GM12878 (cell line): Measurements from ENCODE around the gene NEU3. TPM values are rescaled to one million over a fixed set of nuclear protein-coding genes. Genes with fewer than 3 reads are reported as not detected.

Experiments used
- ATAC-seq: fragments of 200-7000 bp; cut with Tn5 transposase; 3 replicates; pipeline ENCODE4 v1.9.1; 2020; ENCODE audit warnings: mild to moderate bottlenecking, moderate library complexity
- BruUV-seq: library from RNA; stranded (reverse); fragments of 400-500 nt; replicated peaks from 2 replicates; lab custom pipeline; 2021; lab: Mats Ljungman, UMichigan
- CTCF ChIA-PET: fragments of 300-600 bp; sonication (Branson Sonifier 250); formaldehyde crosslinking; extraction: SDS; loops from one replicate; lab custom pipeline; 2021; ENCODE audit warnings: inconsistent platforms; lab: Yijun Ruan, JAX
- POLR2A ChIA-PET: fragments of 350-600 bp; formaldehyde crosslinking; extraction: SDS; loops from one replicate; lab custom pipeline; 2021; ENCODE audit warnings: inconsistent platforms; lab: Charles Lee
- RAD21 ChIA-PET: fragments of 300-600 bp; sonication (Branson Sonifier 250); formaldehyde crosslinking; loops from one replicate; lab custom pipeline; 2023; ENCODE audit warnings: antibody characterized with exemption; ENCODE audit not compliant: unreplicated experiment; lab: Charles Lee
- SMC1A ChIA-PET: fragments of 300-600 bp; sonication (Branson Sonifier 250); formaldehyde crosslinking; loops from one replicate; lab custom pipeline; 2023; ENCODE audit not compliant: unreplicated experiment, uncharacterized antibody; lab: Charles Lee
- DNase-seq: peaks from one replicate; pipeline ENCODE4 v3.0.0-alpha.2; 2011; ENCODE audit warnings: low read depth, low spot score
- FAIRE-seq: peaks from 3 replicates; lab custom pipeline; 2011; peaks lifted over from hg19 to GRCh38; lab: Jason Lieb, UNC
- H2AFZ ChIP-seq: 2 replicates; pipeline ENCODE4 v1.6.0; 2011; ENCODE audit warnings: low read depth, low read length, control low read depth; ENCODE audit not compliant: control insufficient read depth
- H3K27ac ChIP-seq: 2 replicates; pipeline ENCODE4 v1.5.1; 2011; ENCODE audit warnings: control low read depth; ENCODE audit not compliant: control insufficient read depth, insufficient read depth
- H3K27me3 ChIP-seq, 2 experiments: replicated peaks in 1 of 2; 2 replicates each; pipeline versions ENCODE4 v1.6.0 to v1.6.1; 2011; ENCODE audit warnings: low read length in 1 of 2; ENCODE audit not compliant: control insufficient read depth in 2 of 2, insufficient read depth in 2 of 2
- H3K36me3 ChIP-seq, 2 experiments: 2 replicates each; pipeline ENCODE4 v1.5.1; 2011; ENCODE audit warnings: low read length in 1 of 2; ENCODE audit not compliant: control insufficient read depth in 2 of 2, insufficient read depth in 2 of 2
- H3K4me1 ChIP-seq: 2 replicates; pipeline ENCODE4 v1.6.1; 2011; ENCODE audit warnings: mild to moderate bottlenecking, low read length, moderate library complexity, mixed read lengths; ENCODE audit not compliant: control insufficient read depth, insufficient read depth
- H3K4me2 ChIP-seq: 2 replicates; pipeline ENCODE4 v1.6.0; 2011; ENCODE audit warnings: control low read depth; ENCODE audit not compliant: control insufficient read depth, insufficient read depth
- H3K4me3 ChIP-seq: fragments of 200-600 bp; sonication (generic); 2 replicates; pipeline ENCODE4 v1.5.1; 2016
- H3K79me2 ChIP-seq: 2 replicates; pipeline ENCODE4 v1.6.0; 2011; ENCODE audit warnings: low read length; ENCODE audit not compliant: control insufficient read depth, insufficient read depth
- H3K9ac ChIP-seq: 2 replicates; pipeline ENCODE4 v1.8.0; 2011; ENCODE audit warnings: low read length, control low read depth, mixed read lengths; ENCODE audit not compliant: control insufficient read depth, insufficient read depth
- H3K9me3 ChIP-seq: replicated peaks from 3 replicates; pipeline ENCODE4 v1.5.1; 2011; ENCODE audit warnings: mild to moderate bottlenecking, low read length; ENCODE audit not compliant: control insufficient read depth, insufficient read depth
- H4K20me1 ChIP-seq: 2 replicates; pipeline ENCODE4 v1.6.0; 2011; ENCODE audit not compliant: control insufficient read depth, insufficient read depth
- BHLHE40 ChIP-seq, 2 experiments: fragments of 450-650 bp in 1 of 2; IDR thresholded peaks; 2 replicates each; pipeline ENCODE4 v1.6.1; 2011 to 2017; ENCODE audit warnings: low read depth in 2 of 2, borderline replicate concordance in 1 of 2, improper control_type of control experiment in 1 of 2, low read length in 1 of 2, mild to moderate bottlenecking in 1 of 2
- CHD1 ChIP-seq: IDR thresholded peaks from 2 replicates; pipeline ENCODE4 v1.6.1; 2012; ENCODE audit warnings: low read depth, low read length, improper control_type of control experiment
- CUX1 ChIP-seq: IDR thresholded peaks from 2 replicates; pipeline ENCODE4 v1.6.1; 2012; ENCODE audit warnings: improper control_type of control experiment, low read depth, low read length; ENCODE audit not compliant: insufficient replicate concordance
- ESRRA ChIP-seq: IDR thresholded peaks from 2 replicates; pipeline ENCODE4 v1.6.1; 2012; ENCODE audit warnings: mild to moderate bottlenecking, low read length, improper control_type of control experiment
- ETV6 ChIP-seq, 2 experiments: fragments of 450-650 bp in 1 of 2; IDR thresholded peaks in 1 of 2; conservative IDR thresholded peaks in 1 of 2; 2 replicates each; pipeline ENCODE4 v1.6.1; 2014; ENCODE audit warnings: antibody characterized with exemption in 1 of 2, borderline replicate concordance in 1 of 2, low read depth in 1 of 2, mild to moderate bottlenecking in 1 of 2, moderate library complexity in 1 of 2
- FOXK2 ChIP-seq: fragments of 450-650 bp; IDR thresholded peaks from 2 replicates; pipeline ENCODE4 v1.6.1; 2017; ENCODE audit warnings: mild to moderate bottlenecking, moderate library complexity
- MEF2A ChIP-seq: IDR thresholded peaks from 2 replicates; pipeline ENCODE4 v1.6.1; 2011; ENCODE audit warnings: low read depth, mild to moderate bottlenecking, low read length, moderate library complexity; ENCODE audit not compliant: insufficient read depth
- MYC ChIP-seq: IDR thresholded peaks from 2 replicates; pipeline ENCODE4 v1.6.1; 2011; ENCODE audit warnings: mild to moderate bottlenecking, low read length, moderate library complexity, inconsistent platforms; ENCODE audit not compliant: insufficient read depth, insufficient replicate concordance, insufficient read length, severe bottlenecking
- PML ChIP-seq: IDR thresholded peaks from 2 replicates; pipeline ENCODE4 v1.6.1; 2012; ENCODE audit warnings: low read length, inconsistent platforms
- TBL1XR1 ChIP-seq: IDR thresholded peaks from 2 replicates; pipeline ENCODE4 v1.6.1; 2012; ENCODE audit warnings: low read depth, low read length, improper control_type of control experiment
- ZBTB4 ChIP-seq: fragments of 450-650 bp; formaldehyde crosslinking; IDR thresholded peaks from 2 replicates; pipeline ENCODE4 v1.4.0; 2022; ENCODE audit warnings: mild to moderate bottlenecking, moderate library complexity
- ZNF217 ChIP-seq: fragments of 450-650 bp; IDR thresholded peaks from 2 replicates; pipeline ENCODE4 v1.6.1; 2017; ENCODE audit warnings: antibody characterized with exemption, mild to moderate bottlenecking
- in situ Hi-C: fragments of 300-500 bp; cut with MboI; formaldehyde crosslinking; loops from 9 replicates; pipeline ENCODE4 v1.14.3; 2018; ENCODE audit warnings: mixed read lengths
- intact Hi-C: fragments of 100-400 bp; cut with micrococcal nuclease; formaldehyde crosslinking; loops from one replicate; pipeline ENCODE4 v1.14.2; 2022; ENCODE audit not compliant: unreplicated experiment
- polyA plus RNA-seq, 11 experiments: library from polyadenylated mRNA; depleted of rRNA in 4 of 11; unstranded in 6 of 11; stranded (reverse) in 5 of 11; fragments of >200 nt; fragmentation: Nextera tagmentation in 4 of 11; fragmentation: Illumina TruSeq in 1 of 11; extraction: Ambion mirVana in 4 of 11; extraction: Trizol in 1 of 11; gene quantifications; 1 replicate in 1 of 11; 2 replicates in 10 of 11; pipeline versions ENCODE4 v1.2.1 to v1.2.3, GENCODE V29; 2011 to 2016; ENCODE audit warnings: inconsistent platforms in 2 of 11, missing spikeins in 2 of 11, low read depth in 1 of 11
- total RNA-seq, 4 experiments: library from RNA; depleted of rRNA in 3 of 4; stranded (reverse); fragments of >200 nt in 3 of 4; fragmentation: Illumina TruSeq in 1 of 4; extraction: Trizol in 1 of 4; gene quantifications; 2 replicates each; pipeline versions ENCODE4 v1.2.1 to v1.2.3, GENCODE V29; 2013 to 2021
- TF ChIP-seq, protein P1 (sequence below): fragments of 150-350 bp; IDR thresholded peaks from 2 replicates; pipeline ENCODE4 v1.6.1; 2014; ENCODE audit warnings: mild to moderate bottlenecking, low read depth, low read length
- TF ChIP-seq, protein P2 (sequence below): IDR thresholded peaks from 2 replicates; pipeline ENCODE4 v1.6.1; 2012; ENCODE audit warnings: low read depth, low read length, improper control_type of control experiment

Gene NEU3
- total and polyA plus RNA-seq, 10 of the 15 experiments (the other 5 are each of a cell fraction or from before 2014, with no cell fraction given) = 2.5 to 20.3 (median 13.4) TPM

DNA sequence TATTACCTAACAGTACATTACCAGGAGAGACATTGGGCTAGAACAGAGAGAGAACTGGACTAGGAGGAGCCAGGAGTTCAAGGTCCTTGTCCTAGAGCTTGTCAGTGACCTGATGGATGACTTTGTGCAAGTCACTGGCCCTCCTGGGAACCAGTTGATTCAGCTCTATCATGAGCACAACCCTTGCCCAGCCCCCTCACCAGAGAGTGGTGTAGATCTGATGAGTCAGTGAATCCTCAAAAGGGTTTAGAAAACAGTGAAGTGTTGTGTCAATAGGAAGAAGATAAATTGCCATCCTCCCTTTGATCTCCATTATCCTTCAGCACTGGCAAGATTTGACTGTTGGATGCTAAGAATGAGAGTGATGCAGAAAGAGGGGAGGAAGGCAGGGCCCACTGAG is 24.3 kb downstream of the NEU3 start:
- FAIRE-seq (no peak), DNase-seq (no peak), ATAC-seq (no peak)
- H3K4me1 ChIP-seq = no peaks in the 10 kb centered on the region
- H3K27me3 ChIP-seq = no peaks in the 10 kb centered on the region
- intact Hi-C loops (no loop called here), in situ Hi-C loops (no loop called here)
- no TSS peak for BruUV-seq
- ChIA-PET POLR2A (interaction anchor here (1.1 kb wide), 1 partner anchor 9 kb away, joined by 3 read pairs; no protein-coding TSS in a partner anchor), RAD21 (no interaction called here), CTCF (interaction anchor here (0.7 to 3.4 kb wide), 4 partner anchors 9 to 193 kb away, joined by 3 to 16 read pairs (median 4); no protein-coding TSS in a partner anchor), SMC1A (interaction anchor here (0.8 to 0.9 kb wide), 2 partner anchors 9 to 104 kb away, joined by 3 to 4 read pairs; no protein-coding TSS in a partner anchor)
- no peak overlapping the region for H3K4me2 ChIP-seq
- H3K36me3 ChIP-seq = peaks cover 0 to 13% of the 10 kb centered on the region in 2 experiments; a peak in 2 of 4 replicates
- no peaks in the 10 kb centered on the region for H3K79me2 ChIP-seq
- H3K9ac ChIP-seq = no peak overlapping the region
- H4K20me1 ChIP-seq = no peaks in the 10 kb centered on the region
- H3K4me3 ChIP-seq = no peak overlapping the region
- no peak overlapping the region for H3K27ac ChIP-seq
- no peak overlapping the region for H2AFZ ChIP-seq
- no peaks in the 10 kb centered on the region for H3K9me3 ChIP-seq
- no peak for TF ChIP-seq FOXK2
- TF ChIP-seq MEF2A = no peak
- TF ChIP-seq, protein P1, sequence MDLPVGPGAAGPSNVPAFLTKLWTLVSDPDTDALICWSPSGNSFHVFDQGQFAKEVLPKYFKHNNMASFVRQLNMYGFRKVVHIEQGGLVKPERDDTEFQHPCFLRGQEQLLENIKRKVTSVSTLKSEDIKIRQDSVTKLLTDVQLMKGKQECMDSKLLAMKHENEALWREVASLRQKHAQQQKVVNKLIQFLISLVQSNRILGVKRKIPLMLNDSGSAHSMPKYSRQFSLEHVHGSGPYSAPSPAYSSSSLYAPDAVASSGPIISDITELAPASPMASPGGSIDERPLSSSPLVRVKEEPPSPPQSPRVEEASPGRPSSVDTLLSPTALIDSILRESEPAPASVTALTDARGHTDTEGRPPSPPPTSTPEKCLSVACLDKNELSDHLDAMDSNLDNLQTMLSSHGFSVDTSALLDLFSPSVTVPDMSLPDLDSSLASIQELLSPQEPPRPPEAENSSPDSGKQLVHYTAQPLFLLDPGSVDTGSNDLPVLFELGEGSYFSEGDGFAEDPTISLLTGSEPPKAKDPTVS = no peak
- TF ChIP-seq ZNF217 = no peak
- TF ChIP-seq MYC = no peak
- no peak for TF ChIP-seq PML
- no peak for TF ChIP-seq CHD1
- TF ChIP-seq CUX1 = no peak
- no peak for TF ChIP-seq TBL1XR1
- TF ChIP-seq ETV6 (conservative IDR thresholded peaks at IDR 0.05 in 1 of 2, IDR thresholded peaks at IDR 0.05 in 1 of 2; ENCODE audit: borderline replicate concordance in 1 of 2, low read depth in 1 of 2) = no peak
- TF ChIP-seq ESRRA = no peak
- no peak for TF ChIP-seq BHLHE40 (IDR thresholded peaks at IDR 0.05; ENCODE audit: borderline replicate concordance in 1 of 2, low read depth in 2 of 2, low read length in 1 of 2)
- TF ChIP-seq ZBTB4 (CRISPR knock-in tag) = no peak
- TF ChIP-seq, protein P2, sequence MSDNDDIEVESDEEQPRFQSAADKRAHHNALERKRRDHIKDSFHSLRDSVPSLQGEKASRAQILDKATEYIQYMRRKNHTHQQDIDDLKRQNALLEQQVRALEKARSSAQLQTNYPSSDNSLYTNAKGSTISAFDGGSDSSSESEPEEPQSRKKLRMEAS = no peak
